GM18868 (cell line): ENCODE results near the gene TADA2B.

Experiments used
- ATAC-seq: cut with Tn5 transposase; IDR thresholded peaks from one replicate; pipeline ENCODE4 v1.9.1; 2021; ENCODE audit warnings: mild to moderate bottlenecking, moderate library complexity; ENCODE audit not compliant: unreplicated experiment

TADA2B gene

DNA sequence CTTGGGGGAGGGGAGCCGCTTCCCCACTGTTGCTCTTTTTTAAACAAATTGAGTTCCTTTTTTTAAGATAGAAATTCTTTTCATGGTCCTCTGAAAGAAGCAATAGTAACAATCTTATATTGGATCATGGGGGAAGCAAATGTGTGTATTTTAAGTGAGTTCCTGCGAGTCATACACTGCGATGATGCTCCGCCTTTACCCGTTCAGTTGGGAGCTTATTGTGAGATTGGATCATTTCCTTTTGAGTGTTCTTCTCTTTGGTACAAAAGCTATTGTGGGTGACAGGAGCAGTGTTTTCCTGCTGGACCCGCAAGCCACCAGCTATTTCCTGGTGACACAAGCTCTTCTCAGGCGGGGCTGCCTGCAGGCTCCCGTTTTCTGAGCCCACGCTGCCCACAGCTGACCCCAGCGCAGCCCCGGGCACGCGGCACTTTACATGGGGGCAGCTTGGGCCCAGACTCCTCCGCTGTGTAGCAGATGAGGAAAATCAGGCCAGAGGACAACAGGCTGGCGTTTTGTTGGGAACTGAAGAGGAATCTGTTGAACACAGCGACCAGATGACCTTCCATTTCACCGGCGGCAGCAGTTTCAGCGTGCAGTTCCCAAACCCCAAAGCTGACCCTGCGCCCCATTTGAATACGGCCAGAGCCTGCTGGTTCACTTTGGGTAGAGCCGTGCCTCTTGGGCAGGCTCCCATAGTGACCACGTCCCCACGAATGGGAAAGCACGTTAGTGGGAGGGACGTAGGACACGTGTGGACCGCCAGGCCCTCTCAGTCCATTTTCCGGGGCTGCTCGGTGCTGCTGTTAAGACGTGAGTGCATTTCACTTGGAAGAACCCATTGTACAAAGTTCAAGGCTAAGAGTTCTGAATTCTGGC, 12.2 kb downstream of the TADA2B start:
- no peak for ATAC-seq

GRCh38 chr4:7055990-7056325, 12.8 kb downstream of the TADA2B start:
- no peak for ATAC-seq

DNA sequence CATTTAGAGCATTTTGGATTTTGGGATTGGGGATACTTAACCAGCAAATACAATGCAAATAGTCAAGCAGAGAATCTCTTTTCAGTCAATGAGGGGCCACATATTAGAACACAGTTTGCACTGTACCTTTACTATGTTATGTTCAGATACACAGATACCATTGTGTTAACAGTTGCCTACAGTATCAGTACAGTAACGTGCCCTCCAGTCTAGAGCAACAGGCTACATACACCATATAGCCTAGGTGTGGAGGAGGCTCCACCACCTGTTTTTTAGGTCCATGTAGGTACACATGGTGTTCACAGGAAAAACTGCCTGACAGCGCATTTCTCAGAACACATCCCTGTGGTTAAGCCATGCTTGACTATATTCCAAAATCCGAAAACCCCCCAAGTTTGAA, 15.6 kb downstream of the TADA2B start:
- ATAC-seq, result peak; percentile 26

DNA sequence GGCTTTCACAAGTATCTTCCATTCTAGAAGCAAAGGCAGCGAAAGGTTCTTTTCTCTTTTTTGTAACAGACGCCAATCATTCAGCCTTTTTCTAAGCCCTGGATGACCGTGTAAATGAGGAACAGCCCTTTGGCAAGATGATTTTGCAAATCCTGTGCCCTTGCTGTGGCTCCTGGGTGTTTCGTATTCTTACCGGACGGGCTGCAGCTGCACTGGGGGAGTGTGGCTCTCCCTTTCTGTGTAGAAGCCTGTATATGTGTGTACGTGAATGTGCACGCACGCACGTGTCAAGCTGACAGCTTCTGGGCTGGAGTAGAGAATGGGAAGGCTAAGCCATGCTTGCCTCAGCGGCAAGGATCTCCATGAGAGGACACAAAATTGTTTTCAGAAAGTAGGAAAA, 16.5 kb downstream of the TADA2B start:
- no peak for ATAC-seq

DNA sequence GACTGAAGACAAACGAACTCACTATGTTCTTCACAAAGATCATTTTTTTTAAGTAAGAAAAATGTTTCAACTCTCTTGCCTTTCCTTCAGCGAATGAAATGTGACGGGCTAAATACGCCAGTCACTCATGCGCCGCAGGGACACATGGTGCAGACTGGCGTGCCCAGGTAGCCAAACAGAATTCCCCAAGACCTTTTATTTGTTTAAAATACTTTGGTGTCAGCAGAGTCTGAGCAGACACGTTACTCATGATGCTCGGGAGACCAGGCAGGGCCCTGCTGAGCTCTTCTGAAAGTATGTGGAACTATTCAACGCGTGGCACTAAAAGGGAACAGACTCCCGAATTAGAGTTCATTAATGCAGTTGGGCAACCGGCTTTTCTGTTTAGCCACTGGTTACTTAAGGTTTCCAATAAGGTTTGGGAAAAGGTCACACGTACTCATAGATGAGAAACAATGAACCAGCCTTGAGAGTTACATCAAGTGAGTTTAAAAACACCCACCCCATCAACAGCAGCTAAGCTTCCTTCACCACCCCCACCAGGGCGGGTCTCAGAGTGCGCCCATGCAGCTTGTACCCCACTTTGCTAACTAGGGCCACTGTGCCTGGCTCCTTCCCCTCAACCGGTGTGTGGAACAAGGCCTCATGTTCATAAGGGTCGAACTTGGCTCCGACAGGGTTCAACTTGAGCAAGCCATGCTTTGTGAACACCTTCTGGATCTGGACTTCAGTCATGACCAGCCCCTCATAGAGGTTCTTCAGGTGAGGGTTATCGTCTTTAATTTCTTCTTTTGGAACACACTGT, 17.4 kb downstream of the TADA2B start:
- no peak for ATAC-seq

DNA sequence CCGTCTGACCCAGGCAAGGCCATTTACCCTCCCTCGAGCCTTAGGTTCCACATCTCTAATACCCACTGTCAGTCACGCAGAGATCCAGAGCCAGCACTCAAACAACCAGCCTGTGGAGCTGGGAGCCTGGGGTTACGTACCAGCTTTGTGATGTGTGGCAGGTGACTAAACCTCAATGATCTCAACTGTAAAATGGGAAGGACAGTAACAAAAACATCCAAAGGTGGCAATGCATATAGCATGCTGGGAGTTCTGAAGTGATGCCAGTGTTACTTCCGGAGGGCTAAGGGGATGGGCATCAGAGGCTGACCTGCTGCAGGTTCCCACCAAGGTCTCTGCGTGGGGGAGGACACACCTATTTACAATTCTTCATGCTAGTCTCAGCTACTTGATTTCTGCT, 18.6 kb downstream of the TADA2B start:
- ATAC-seq, result no peak

GRCh38 chr4:7062816-7063215, 19.6 kb downstream of the TADA2B start:
- ATAC-seq, result no peak

- ATAC-seq, result no peak
Measured at GRCh38 chr4:7063362-7063761, 20.2 kb downstream of the TADA2B start.

GRCh38 chr4:7066006-7066405, 22.8 kb downstream of the TADA2B start:
- ATAC-seq, result no peak

- ATAC-seq, result no peak
Measured at GRCh38 chr4:7066493-7066892, 23.3 kb downstream of the TADA2B start.

- ATAC-seq, result no peak
Measured at GRCh38 chr4:7067126-7067451, 23.9 kb downstream of the TADA2B start.

DNA sequence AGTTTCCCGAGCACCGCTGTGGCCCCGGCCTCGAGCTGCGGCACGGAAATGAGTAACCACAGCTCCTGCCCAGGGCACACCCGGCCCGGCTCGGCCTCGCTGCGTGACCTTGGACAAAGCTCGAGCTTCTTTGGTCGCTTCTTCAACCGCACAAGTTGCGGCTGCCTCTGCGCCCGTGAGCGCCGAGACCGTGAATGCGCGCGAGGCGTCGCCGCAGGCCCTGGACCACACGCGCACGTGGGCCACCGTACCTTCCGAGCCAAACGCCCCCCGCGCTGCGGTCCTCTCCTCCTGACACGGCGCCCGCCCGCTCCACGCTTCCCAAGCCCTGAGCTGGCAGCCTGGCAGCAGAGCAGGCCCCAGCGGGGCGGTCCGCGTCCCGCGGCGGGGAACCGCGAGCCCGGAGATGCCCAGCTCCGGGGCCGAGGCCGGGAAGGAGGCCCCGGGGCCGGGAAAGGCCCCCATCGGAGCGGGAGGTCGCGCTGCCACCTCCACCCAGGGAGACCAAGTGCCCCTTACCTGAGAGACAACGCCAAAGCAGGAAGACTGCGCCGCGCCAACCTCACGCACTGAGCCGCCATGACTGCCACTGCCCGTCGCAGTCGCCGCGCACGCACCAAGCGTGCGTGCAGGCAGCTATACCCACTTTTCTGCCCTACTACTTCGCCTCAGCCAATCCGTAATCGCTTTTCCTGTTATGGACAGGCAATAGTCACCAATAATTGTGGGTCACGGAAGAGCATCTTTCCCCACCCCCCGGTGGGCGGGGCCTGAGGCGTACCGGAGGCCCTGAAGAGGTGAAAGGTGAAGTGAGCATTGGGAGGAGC, 24.5 kb downstream of the TADA2B start, which contains the start of gene GRPEL1:
Gene GRPEL1 (minus strand): TSS at position 613 of the 827 bp plus-strand sequence. CDS start 32 bp downstream, at position 581.
- ATAC-seq, result peak; percentile 91

DNA sequence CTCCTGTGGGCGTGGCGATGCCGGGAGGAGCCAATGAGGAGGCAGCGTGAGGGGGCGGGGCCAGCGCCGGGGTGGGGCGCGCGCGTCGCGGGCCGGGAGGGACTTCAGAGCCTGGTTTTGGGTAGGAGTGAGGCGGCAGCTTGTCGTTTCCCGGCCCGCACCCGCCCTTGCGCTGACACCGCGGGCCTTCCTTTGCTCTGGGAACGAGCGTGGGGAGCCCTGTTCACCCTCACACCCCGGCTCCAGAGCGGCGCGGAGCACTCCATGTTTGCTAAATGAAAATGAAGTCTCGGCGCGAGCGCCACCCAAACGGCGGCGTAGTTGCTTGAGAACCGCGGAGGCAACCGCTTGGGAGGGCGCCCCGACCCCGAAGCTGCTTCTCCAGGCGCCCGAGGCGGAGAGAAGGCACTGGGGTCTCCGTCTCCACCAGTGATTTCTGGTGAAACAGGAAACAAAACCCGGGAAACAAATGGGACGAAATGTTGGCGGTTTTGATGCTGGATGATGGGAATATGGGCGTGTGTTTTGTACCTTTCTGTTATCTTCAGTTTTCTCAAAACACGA, 25.2 kb downstream of the TADA2B start:
- ATAC-seq, result peak; percentile 14

- no peak for ATAC-seq
Measured at GRCh38 chr4:7068883-7069282, 25.7 kb downstream of the TADA2B start.

DNA sequence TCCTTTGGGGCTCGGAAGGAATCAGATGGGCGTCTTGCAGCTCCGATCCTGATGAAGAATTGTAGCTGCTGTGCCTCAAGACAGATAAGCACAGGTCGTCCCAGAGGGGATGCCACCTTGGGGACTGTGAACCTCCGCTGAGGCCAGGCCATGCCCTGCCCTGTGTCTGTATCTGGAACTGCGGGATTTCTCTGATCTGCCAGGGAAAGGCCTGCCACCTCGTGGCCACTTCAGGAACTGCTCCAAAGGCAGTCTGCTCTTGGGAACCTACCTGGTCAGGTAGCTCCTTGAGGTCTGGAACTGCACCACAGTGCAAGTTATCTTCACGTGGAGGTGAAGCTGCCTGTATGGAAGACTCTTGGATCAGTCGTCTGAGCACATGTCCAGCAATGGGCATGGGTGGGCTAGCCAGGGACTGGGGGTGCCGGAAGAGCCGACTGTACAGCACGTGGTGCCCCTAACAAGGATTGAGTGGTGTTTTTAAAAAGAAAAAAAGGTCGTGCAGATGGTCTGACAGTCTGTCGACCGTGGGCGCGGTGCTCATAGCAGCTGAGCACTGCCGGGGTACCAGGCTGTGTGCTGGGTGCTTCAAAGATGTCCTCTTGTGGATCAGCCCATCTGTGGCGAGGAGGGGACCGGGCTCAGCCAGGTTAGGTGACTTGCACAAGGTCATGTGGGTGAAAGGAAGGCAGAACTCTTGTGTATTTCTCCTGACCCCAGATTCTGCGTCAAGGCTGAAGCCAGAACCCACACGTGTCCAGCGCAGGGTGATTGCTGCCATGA, 27.7 kb downstream of the TADA2B start:
- ATAC-seq, result peak; percentile 40

DNA sequence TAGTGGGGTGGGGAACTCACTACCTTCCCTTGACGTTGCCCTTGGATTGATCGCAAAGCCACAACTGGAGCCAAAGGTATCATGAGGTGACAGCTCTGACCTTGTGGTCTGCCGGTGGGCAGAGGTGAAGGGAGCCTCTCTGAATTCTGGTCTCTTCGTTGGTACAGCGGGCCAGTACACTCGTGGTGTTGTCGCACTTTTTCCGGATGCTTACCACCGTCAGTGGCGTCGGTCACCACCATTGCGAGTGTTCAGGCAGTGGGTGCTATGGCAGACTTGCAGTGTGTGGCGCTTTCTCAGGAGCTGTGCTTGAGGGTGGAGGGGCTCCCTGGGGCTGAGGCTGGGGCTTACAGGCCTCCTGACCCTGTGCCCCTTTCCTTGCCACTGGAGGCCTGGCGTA, 29.9 kb downstream of the TADA2B start:
- ATAC-seq, result no peak

DNA sequence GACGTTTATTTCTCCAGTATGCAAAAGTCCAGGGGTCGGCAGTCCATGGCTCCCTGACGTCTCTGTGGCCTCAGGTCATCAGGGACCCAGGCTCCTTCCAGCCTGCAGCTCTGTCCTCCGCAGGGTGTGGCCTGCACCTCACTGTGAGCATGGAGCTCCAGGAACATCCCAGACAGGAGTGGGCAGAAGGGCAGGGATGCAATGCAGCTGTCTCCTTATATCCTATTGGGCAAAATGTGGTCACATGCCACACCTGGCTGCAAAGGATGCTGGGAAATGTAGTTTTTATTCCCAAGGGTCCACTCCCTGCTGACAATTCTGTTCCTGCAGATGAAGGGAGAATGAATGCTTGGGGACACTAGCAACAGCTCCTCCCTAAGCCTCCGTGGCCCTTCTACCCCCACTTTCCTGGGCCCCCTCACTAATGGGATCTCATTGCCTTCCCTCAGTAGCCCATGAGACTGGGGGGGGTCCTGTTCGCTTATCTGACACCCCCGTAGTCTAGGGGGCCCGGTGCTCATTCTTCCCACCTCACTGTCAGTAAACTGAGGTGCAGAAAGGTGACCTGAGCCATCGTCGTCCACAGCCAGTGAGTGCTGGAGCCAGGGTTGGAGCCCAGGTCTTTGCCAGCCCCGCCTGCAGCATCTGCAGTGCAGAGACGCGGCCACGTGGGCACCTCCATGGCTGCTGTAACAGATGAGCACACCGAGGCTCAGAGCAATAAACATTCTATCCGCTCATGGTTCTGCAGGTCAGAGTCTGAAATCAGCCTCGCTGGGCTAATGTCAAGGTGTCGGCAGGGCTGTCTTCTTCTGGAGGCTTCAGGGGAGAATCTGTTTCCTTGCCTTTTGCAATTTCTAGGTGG, 30.6 kb downstream of the TADA2B start:
- no peak for ATAC-seq

DNA sequence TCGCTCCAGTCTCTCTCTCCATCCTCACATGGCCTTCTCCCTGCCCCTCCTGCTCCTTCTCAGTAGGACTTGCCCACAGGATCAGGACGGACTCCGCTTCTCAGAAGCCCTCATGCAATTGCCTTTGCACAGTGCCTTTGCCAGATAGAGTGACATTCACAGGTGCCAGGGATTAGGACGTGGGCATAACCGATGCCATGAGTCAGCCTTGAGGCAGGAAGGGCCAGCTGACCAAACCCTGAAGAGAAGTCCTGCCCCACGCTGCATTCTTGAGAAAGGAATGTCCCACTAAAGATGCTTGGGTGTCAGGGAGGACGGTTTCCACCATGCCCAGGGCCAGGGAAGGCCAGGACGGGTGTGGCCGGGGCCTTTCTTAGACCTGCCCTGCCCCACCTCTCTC, 31.3 kb downstream of the TADA2B start:
- no peak for ATAC-seq

DNA sequence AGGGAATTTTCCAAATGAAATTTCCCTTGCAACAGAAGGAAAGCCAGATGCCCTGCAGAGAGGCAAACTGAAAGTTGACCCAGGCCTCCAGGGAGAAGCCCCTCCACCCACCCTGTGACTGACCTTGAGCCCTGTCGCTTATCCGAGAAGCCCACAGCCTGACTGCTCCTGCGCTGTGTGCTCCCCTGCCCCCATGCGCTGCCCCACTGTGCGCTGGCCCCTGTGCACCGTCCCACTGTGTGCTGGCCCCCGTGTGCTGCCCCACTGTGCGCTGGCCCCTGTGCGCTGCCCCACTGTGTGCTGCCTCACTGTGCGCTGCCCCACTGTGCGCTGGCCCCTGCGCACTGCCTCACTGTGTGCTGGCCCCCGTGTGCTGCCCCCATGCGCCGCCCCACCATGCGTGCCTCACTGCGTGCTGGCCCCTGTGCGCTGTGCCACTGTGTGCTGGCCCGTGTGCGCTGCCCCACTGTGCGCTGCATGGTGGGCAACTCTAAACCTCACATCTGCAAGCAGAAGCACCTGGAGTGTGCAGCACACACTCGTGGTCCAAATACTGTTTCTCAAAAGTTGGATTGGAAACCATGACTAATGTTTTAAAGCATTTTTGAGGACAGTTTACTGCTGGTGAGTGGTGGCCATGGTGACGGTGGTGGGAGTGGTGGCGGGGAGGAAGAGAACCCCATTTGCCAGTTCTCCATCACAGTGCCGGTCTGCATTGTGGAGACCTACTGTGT, 33.0 kb downstream of the TADA2B start:
- no peak for ATAC-seq
